H1 (cell line): Measurements from ENCODE around the gene GTF3C2. TPM values are rescaled to one million over a fixed set of nuclear protein-coding genes. Genes with fewer than 3 reads are reported as not detected.

Experiments used
- CTCF ChIA-PET: fragments of 300-600 bp; sonication (Branson Sonifier 250); formaldehyde crosslinking; loops from one replicate; lab custom pipeline; 2021; ENCODE audit not compliant: partially characterized antibody; lab: Charles Lee
- POLR2A ChIA-PET: fragments of 300-600 bp; sonication (Branson Sonifier 250); formaldehyde crosslinking; loops from one replicate; lab custom pipeline; 2021; ENCODE audit warnings: inconsistent platforms; ENCODE audit not compliant: partially characterized antibody; lab: Charles Lee
- DNase-seq, 2 experiments: peaks; one replicate each; pipeline versions ENCODE4 v3.0.0 to v3.0.0-alpha.2; 2010 to 2022; ENCODE audit warnings: low spot score in 2 of 2, low read depth in 1 of 2, mixed read lengths in 1 of 2
- FAIRE-seq: peaks from 2 replicates; lab custom pipeline; 2011; peaks lifted over from hg19 to GRCh38; lab: Jason Lieb, UNC
- H2AFZ ChIP-seq: 2 replicates; pipeline ENCODE4 v1.8.1; 2012; ENCODE audit warnings: low read length, inconsistent platforms
- H2AK5ac ChIP-seq: 2 replicates; pipeline ENCODE4 v1.6.1; 2013; ENCODE audit warnings: low read depth, low read length
- H2BK120ac ChIP-seq: replicated peaks from 2 replicates; pipeline ENCODE3; 2013; ENCODE audit warnings: low read depth, low read length, inconsistent platforms
- H2BK12ac ChIP-seq: 2 replicates; pipeline ENCODE4 v1.6.1; 2013; ENCODE audit warnings: low read depth, low read length
- H2BK15ac ChIP-seq: 2 replicates; pipeline ENCODE4 v1.6.1; 2013; ENCODE audit warnings: low read length
- H2BK20ac ChIP-seq: 2 replicates; pipeline ENCODE4 v1.6.1; 2013; ENCODE audit warnings: low read length
- H2BK5ac ChIP-seq: 2 replicates; pipeline ENCODE4 v1.6.1; 2013; ENCODE audit warnings: low read depth, low read length
- H3K14ac ChIP-seq: 2 replicates; pipeline ENCODE4 v1.6.1; 2013; ENCODE audit warnings: inconsistent platforms; ENCODE audit not compliant: insufficient read length
- H3K18ac ChIP-seq: 2 replicates; pipeline ENCODE4 v1.6.1; 2013; ENCODE audit warnings: low read length; ENCODE audit errors: extremely low read depth
- H3K23ac ChIP-seq: 2 replicates; pipeline ENCODE4 v1.6.1; 2013; ENCODE audit warnings: inconsistent platforms; ENCODE audit not compliant: insufficient read length
- H3K23me2 ChIP-seq: 2 replicates; pipeline ENCODE4 v1.6.1; 2013; ENCODE audit warnings: low read depth, low read length
- H3K27ac ChIP-seq: 2 replicates; pipeline ENCODE4 v1.6.1; 2011; ENCODE audit warnings: low read depth, low read length, inconsistent platforms
- H3K27me3 ChIP-seq, 4 experiments: replicated peaks in 1 of 4; 1 replicate in 1 of 4; 2 replicates in 3 of 4; pipeline versions ENCODE4 v1.6.1 to v1.8.1; 2011 to 2013; ENCODE audit warnings: low read length in 3 of 4, mild to moderate bottlenecking in 3 of 4, inconsistent platforms in 2 of 4, mixed read lengths in 2 of 4, moderate library complexity in 1 of 4; ENCODE audit not compliant: control insufficient read depth in 3 of 4, insufficient read depth in 3 of 4; ENCODE audit errors: extremely low read depth in 1 of 4
- H3K36me3 ChIP-seq, 4 experiments: 2 replicates each; pipeline versions ENCODE4 v1.6.1 to v1.8.1; 2011 to 2013; ENCODE audit warnings: mild to moderate bottlenecking in 4 of 4, low read length in 3 of 4, moderate library complexity in 2 of 4, control low read depth in 1 of 4, inconsistent platforms in 1 of 4; ENCODE audit not compliant: insufficient read depth in 4 of 4, control insufficient read depth in 2 of 4
- H3K4ac ChIP-seq: replicated peaks from 2 replicates; pipeline ENCODE3; 2013; ENCODE audit warnings: low read length, low read depth, mixed read lengths, inconsistent platforms; ENCODE audit not compliant: insufficient read length
- H3K4me1 ChIP-seq, 4 experiments: replicated peaks in 1 of 4; 1 replicate in 1 of 4; 2 replicates in 3 of 4; pipeline versions ENCODE4 v1.6.1 to v1.8.1; 2011 to 2013; ENCODE audit warnings: low read length in 3 of 4, inconsistent platforms in 2 of 4, mixed read lengths in 1 of 4; ENCODE audit not compliant: insufficient read depth in 4 of 4, control insufficient read depth in 3 of 4
- H3K4me2 ChIP-seq, 2 experiments: 2 replicates each; pipeline versions ENCODE4 v1.6.1 to v1.8.1; 2011 to 2013; ENCODE audit warnings: low read depth in 2 of 2, low read length in 2 of 2, control low read depth in 1 of 2, inconsistent platforms in 1 of 2, mild to moderate bottlenecking in 1 of 2; ENCODE audit not compliant: insufficient read depth in 1 of 2
- H3K4me3 ChIP-seq, 4 experiments: fragments of 200-600, 300-600 bp in 1 of 4; sonication (generic), shearing (Covaris generic), sonication (Bioruptor Twin) in 1 of 4; 2 replicates each; pipeline versions ENCODE4 v1.5.1 to v1.8.1; 2011 to 2016; ENCODE audit warnings: low read length in 4 of 4, low read depth in 3 of 4, control low read depth in 2 of 4, inconsistent platforms in 2 of 4, mild to moderate bottlenecking in 2 of 4, mixed read lengths in 1 of 4, moderate library complexity in 1 of 4; ENCODE audit not compliant: insufficient read depth in 2 of 4; ENCODE audit errors: extremely low read depth in 1 of 4
- H3K56ac ChIP-seq: replicated peaks from 2 replicates; pipeline ENCODE3; 2013; ENCODE audit warnings: low read depth, mild to moderate bottlenecking, mixed read lengths, low read length, inconsistent platforms; ENCODE audit not compliant: insufficient read length
- H3K79me1 ChIP-seq: 2 replicates; pipeline ENCODE4 v1.6.1; 2013; ENCODE audit warnings: low read depth, low read length, control low read depth
- H3K79me2 ChIP-seq, 2 experiments: 2 replicates each; pipeline versions ENCODE4 v1.6.1 to v1.8.1; 2012 to 2013; ENCODE audit warnings: low read length in 2 of 2, mild to moderate bottlenecking in 2 of 2, inconsistent platforms in 1 of 2; ENCODE audit not compliant: insufficient read depth in 2 of 2, control insufficient read depth in 1 of 2
- H3K9ac ChIP-seq, 4 experiments: replicated peaks in 1 of 4; 1 replicate in 1 of 4; 2 replicates in 3 of 4; pipeline versions ENCODE4 v1.6.1 to v1.8.1; 2011 to 2013; ENCODE audit warnings: low read depth in 3 of 4, low read length in 3 of 4, control low read depth in 2 of 4, mild to moderate bottlenecking in 2 of 4, moderate library complexity in 2 of 4, inconsistent platforms in 1 of 4; ENCODE audit errors: extremely low read depth in 1 of 4
- H3K9me3 ChIP-seq, 2 experiments: 2 replicates each; pipeline versions ENCODE4 v1.6.1 to v1.8.1; 2012 to 2013; ENCODE audit warnings: mild to moderate bottlenecking in 2 of 2, moderate library complexity in 2 of 2, control low read depth in 1 of 2, inconsistent platforms in 1 of 2, low read depth in 1 of 2, low read length in 1 of 2, mixed read lengths in 1 of 2; ENCODE audit not compliant: insufficient read depth in 2 of 2
- H4K20me1 ChIP-seq, 2 experiments: replicated peaks in 1 of 2; 2 replicates each; pipeline versions ENCODE3 to v1.8.1; 2011 to 2013; ENCODE audit warnings: inconsistent platforms in 2 of 2, low read length in 2 of 2, mild to moderate bottlenecking in 1 of 2; ENCODE audit not compliant: insufficient read depth in 2 of 2, control insufficient read depth in 1 of 2
- H4K5ac ChIP-seq: 2 replicates; pipeline ENCODE4 v1.6.1; 2013; ENCODE audit warnings: low read length, low read depth, mixed read lengths, inconsistent platforms; ENCODE audit not compliant: insufficient read length
- H4K8ac ChIP-seq: 2 replicates; pipeline ENCODE4 v1.8.0; 2013; ENCODE audit warnings: mild to moderate bottlenecking, moderate library complexity, low read length, inconsistent platforms; ENCODE audit not compliant: insufficient read depth; ENCODE audit errors: extremely low read depth
- H4K91ac ChIP-seq: replicated peaks from 2 replicates; pipeline ENCODE3; 2013; ENCODE audit warnings: low read length, mixed read lengths, inconsistent platforms; ENCODE audit not compliant: insufficient read length
- ASH2L ChIP-seq: fragments of 200-600, 300-600 bp; sonication (generic); IDR thresholded peaks from one replicate; pipeline ENCODE4 v1.7.1; 2017; ENCODE audit warnings: low read length
- ATF2 ChIP-seq: IDR thresholded peaks from 2 replicates; pipeline ENCODE4 v1.6.1; 2012; ENCODE audit warnings: low read length, inconsistent platforms
- CTBP2 ChIP-seq: IDR thresholded peaks from 2 replicates; pipeline ENCODE4 v1.7.0; 2011; ENCODE audit warnings: borderline replicate concordance, mild to moderate bottlenecking, moderate library complexity, mixed read lengths, low read length; ENCODE audit not compliant: insufficient read depth, insufficient read length
- POU5F1 ChIP-seq: IDR thresholded peaks from 2 replicates; pipeline ENCODE4 v1.6.1; 2011; ENCODE audit warnings: low read depth, mild to moderate bottlenecking, low read length, moderate library complexity
- RFX5 ChIP-seq: IDR thresholded peaks from 2 replicates; pipeline ENCODE4 v1.6.1; 2011; ENCODE audit warnings: low read depth, low read length, improper control_type of control experiment, borderline replicate concordance
- SAP30 ChIP-seq: fragments of 300-600 bp; sonication (generic); IDR thresholded peaks from 2 replicates; pipeline ENCODE4 v1.7.1; 2012; ENCODE audit warnings: low read length, moderate library complexity, mild to moderate bottlenecking, inconsistent platforms; ENCODE audit not compliant: insufficient read depth, insufficient replicate concordance
- SP4 ChIP-seq: IDR thresholded peaks from 2 replicates; pipeline ENCODE4 v1.6.1; 2012; ENCODE audit warnings: low read length, inconsistent platforms
- SRF ChIP-seq: IDR thresholded peaks from 2 replicates; pipeline ENCODE4 v1.6.1; 2011; ENCODE audit warnings: mild to moderate bottlenecking, low read depth, low read length, moderate library complexity
- YY1 ChIP-seq: IDR thresholded peaks from 2 replicates; pipeline ENCODE4 v1.6.1; 2011; ENCODE audit warnings: low read depth, mild to moderate bottlenecking, low read length
- WGBS, 2 experiments: shearing (Covaris generic) in 1 of 2; methylation state at CpG; one replicate each; pipeline versions ENCODE4 v1.1.6 to v1.1.7; 2013 to 2015; ENCODE audit warnings: low lambda C conversion rate in 2 of 2, mixed read lengths in 2 of 2, inconsistent platforms in 1 of 2, low coverage in 1 of 2, missing lambda C conversion rate in 1 of 2; ENCODE audit not compliant: insufficient replicate concordance in 2 of 2, insufficient coverage in 1 of 2, insufficient read length in 1 of 2; ENCODE audit errors: extremely low coverage in 1 of 2, missing lambda C conversion rate in 1 of 2; 5-methylcytosine and 5-hydroxymethylcytosine counted together
- polyA plus RNA-seq, 7 experiments: library from polyadenylated mRNA; depleted of rRNA in 3 of 7; stranded (reverse) in 5 of 7; unstranded in 2 of 7; fragments of >200 nt in 5 of 7; fragments of 200-250 nt in 2 of 7; gene quantifications; 1 replicate in 5 of 7; 2 replicates in 1 of 7; 4 replicates in 1 of 7; pipeline versions ENCODE4 v1.2.1 to v1.2.3, GENCODE V29; 2011 to 2013; ENCODE audit warnings: missing spikeins in 2 of 7, mixed read lengths in 2 of 7
- total RNA-seq: library from RNA; stranded (reverse); fragmentation: NEBNext Ultra II Directional; extraction: Animal tissue kit (Norgen Biotek cat#: 25700); gene quantifications from 2 replicates; pipeline ENCODE4 v1.2.1, GENCODE V29; 2021

GTF3C2 gene
- total and polyA plus RNA-seq, 2 of the 8 experiments (the other 6 are each of a cell fraction or from before 2014, with no cell fraction given) = 118 to 127 TPM

- H2BK120ac ChIP-seq = no peak overlapping the region
- H3K4me1 ChIP-seq = peaks cover 0 to 26% (median 14%) of the 10 kb centered on the region in 4 experiments; a peak in 5 of 7 replicates
- ChIA-PET POLR2A (interaction anchor here (5.1 to 8.8 kb wide), 2 partner anchors 12 to 60 kb away, joined by 46 to 105 read pairs; partner anchors contain the start of gene MPV17), CTCF (interaction anchor here (0.6 to 11.3 kb wide), 5 partner anchors 7 to 58 kb away, joined by 3 to 128 read pairs (median 9); partner anchors contain the start of gene MPV17)
- WGBS, 2 experiments = 93% methylated on average over 6 of the region's 6 CpGs; no CpG with 5 or more reads in 1 of the 2 experiments
- H3K4ac ChIP-seq = no peak overlapping the region
- H3K9me3 ChIP-seq = no peaks in the 10 kb centered on the region; a peak in 1 of 4 replicates
- H3K9ac ChIP-seq = no peak overlapping the region
- no peak overlapping the region for H3K4me2 ChIP-seq
- H3K14ac ChIP-seq = no peak overlapping the region
- no peaks in the 10 kb centered on the region for H3K79me1 ChIP-seq
- no peak overlapping the region for H3K23ac ChIP-seq
- FAIRE-seq (no peak), DNase-seq (no peak)
- no peak overlapping the region for H4K91ac ChIP-seq
- H3K56ac ChIP-seq = no peak overlapping the region
- H3K4me3 ChIP-seq = no peak overlapping the region
- no peaks in the 10 kb centered on the region for H3K79me2 ChIP-seq
- no peak overlapping the region for H2BK15ac ChIP-seq
- no peak overlapping the region for H3K18ac ChIP-seq
- H3K23me2 ChIP-seq = peaks cover 10% of the 10 kb centered on the region; the same call in 1 of the 2 replicates
- H2AK5ac ChIP-seq = no peak overlapping the region
- peaks cover 29 to 41% (median 39%) of the 10 kb centered on the region in 4 experiments for H3K27me3 ChIP-seq
- H2AFZ ChIP-seq = no peak overlapping the region
- H4K5ac ChIP-seq = no peak overlapping the region
- H3K36me3 ChIP-seq = peaks cover 0 to 4% (median 0%) of the 10 kb centered on the region in 4 experiments; a peak in 1 of 8 replicates
- no peak overlapping the region for H4K8ac ChIP-seq
- TF ChIP-seq POU5F1 (no peak), SRF (no peak), ASH2L (no peak), RFX5 (no peak), YY1 (no peak), CTBP2 (no peak), SP4 (no peak), SAP30 (no peak), ATF2 (no peak)
- H3K27ac ChIP-seq = no peak overlapping the region
- no peak overlapping the region for H2BK20ac ChIP-seq
- no peak overlapping the region for H2BK5ac ChIP-seq
- H2BK12ac ChIP-seq = no peak overlapping the region
- peaks cover 4 to 11% of the 10 kb centered on the region in 2 experiments for H4K20me1 ChIP-seq
Measured at GRCh38 chr2:27309651-27310050, 46.9 kb downstream of the GTF3C2 start.
